ENCODE measurements around the gene JAKMIP1.

Gene JAKMIP1

DNA sequence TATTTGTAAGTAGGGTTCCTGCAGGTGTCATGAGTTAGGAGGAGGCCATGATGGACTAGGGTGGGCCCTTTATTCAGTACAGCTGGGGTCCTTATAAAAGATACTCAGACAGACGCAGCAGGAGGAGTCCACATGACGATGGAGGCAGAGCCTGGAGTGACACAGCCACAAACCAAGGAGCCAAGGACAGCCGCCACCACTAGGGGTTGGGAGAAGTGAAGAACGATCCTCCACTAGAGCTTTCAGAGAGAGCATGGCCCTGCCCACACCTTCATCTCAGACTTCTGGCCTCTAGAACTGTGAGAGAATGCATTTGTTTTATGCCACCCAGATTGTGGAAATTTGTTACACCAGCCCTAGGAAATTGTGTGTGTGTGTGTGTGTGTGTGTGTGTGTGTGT lies 31.1 kb downstream of the JAKMIP1 start:
- H3K36me3 Mint-ChIP-seq, result peaks cover 2% of the 10 kb centered on the region
- ATAC-seq (ENCODE audit: low read depth) (no peak), DNase-seq (ENCODE audit: low spot score in 2 of 2) (no peak)
- H3K4me1 Mint-ChIP-seq, result peaks cover 5% of the 10 kb centered on the region
- no peak overlapping the region for H3K27ac Mint-ChIP-seq
- H3K4me3 Mint-ChIP-seq, result no peak overlapping the region
- peaks cover 16% of the 10 kb centered on the region for H3K9me3 Mint-ChIP-seq
- H3K27me3 Mint-ChIP-seq, result no peaks in the 10 kb centered on the region

DNA sequence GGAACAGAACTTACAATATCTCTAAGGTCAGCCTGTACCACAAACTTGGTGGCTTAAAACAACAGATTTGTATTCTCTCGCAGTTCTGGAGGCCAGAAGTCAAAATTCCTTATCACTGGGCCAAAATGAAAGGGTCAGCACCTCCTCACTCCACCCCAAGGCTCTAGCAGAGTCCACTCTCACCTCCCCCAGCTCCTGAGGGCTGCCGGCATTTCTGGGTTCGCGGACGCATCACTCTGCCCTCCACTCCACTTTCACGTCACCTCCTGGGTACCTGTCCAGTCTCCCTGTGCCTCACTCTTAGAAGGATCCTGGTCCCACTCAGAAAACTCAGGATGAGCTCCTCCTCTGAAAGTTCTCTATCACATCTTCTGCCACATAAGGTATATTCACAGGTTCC lies 34.6 kb downstream of the JAKMIP1 start:
- Mint-ChIP-seq H3K4me1 (no peaks in the 10 kb centered on the region), H3K36me3 (peaks cover 2% of the 10 kb centered on the region)

DNA sequence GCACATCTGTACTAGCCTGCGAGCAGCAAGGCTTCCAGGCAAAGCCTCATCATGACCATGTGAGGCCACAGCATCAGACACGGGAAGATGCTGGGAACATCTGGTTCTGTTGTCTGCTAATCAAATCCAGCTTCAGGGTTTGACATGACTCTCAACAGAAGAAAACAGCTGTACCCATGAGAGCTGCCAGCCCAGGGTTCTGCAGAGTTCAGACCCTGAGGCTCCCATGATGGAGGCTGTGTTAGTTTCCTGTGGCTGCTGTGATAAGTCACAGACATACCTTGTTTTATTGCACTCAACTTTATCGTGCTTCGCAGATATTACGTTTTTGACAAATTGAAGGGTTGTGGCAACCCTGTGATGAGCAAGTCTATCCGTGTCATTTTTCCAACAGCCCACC lies 37.5 kb downstream of the JAKMIP1 start:
- Mint-ChIP-seq H3K36me3 (peaks cover 2% of the 10 kb centered on the region), H3K4me1 (no peaks in the 10 kb centered on the region), H3K4me3 (no peak overlapping the region), H3K27me3 (no peaks in the 10 kb centered on the region), H3K27ac (no peak overlapping the region), H3K9me3 (peaks cover 2% of the 10 kb centered on the region)
- ATAC-seq (ENCODE audit: low read depth) (no peak), DNase-seq (ENCODE audit: low spot score in 2 of 2) (no peak)

More for the DNA sequence above, 34.6 kb downstream of the JAKMIP1 start:
- ATAC-seq (ENCODE audit: low read depth) (no peak), DNase-seq (ENCODE audit: low spot score in 2 of 2) (no peak)
- Mint-ChIP-seq H3K27me3 (no peaks in the 10 kb centered on the region), H3K9me3 (peaks cover 11% of the 10 kb centered on the region), H3K27ac (no peak overlapping the region), H3K4me3 (no peak overlapping the region)

- no peaks in the 10 kb centered on the region for H3K4me1 Mint-ChIP-seq
- peaks cover 2% of the 10 kb centered on the region for H3K36me3 Mint-ChIP-seq
- H3K9me3 Mint-ChIP-seq, result peaks cover 2% of the 10 kb centered on the region
- no peak for ATAC-seq (ENCODE audit: low read depth)
- DNase-seq (ENCODE audit: low spot score in 2 of 2), result no peak
- no peak overlapping the region for H3K27ac Mint-ChIP-seq
- no peaks in the 10 kb centered on the region for H3K27me3 Mint-ChIP-seq
- H3K4me3 Mint-ChIP-seq, result no peak overlapping the region
These were observed 38.4 kb downstream of the JAKMIP1 start for GRCh38 chr4:6161921-6162464.

- Mint-ChIP-seq H3K4me1 (no peaks in the 10 kb centered on the region), H3K9me3 (peaks cover 2% of the 10 kb centered on the region), H3K27me3 (no peaks in the 10 kb centered on the region), H3K36me3 (peaks cover 2% of the 10 kb centered on the region), H3K4me3 (no peak overlapping the region), H3K27ac (no peak overlapping the region)
- DNase-seq (ENCODE audit: low spot score in 2 of 2) (no peak), ATAC-seq (ENCODE audit: low read depth) (no peak)
These were observed 39.8 kb downstream of the JAKMIP1 start for GRCh38 chr4:6160536-6160935.

DNA sequence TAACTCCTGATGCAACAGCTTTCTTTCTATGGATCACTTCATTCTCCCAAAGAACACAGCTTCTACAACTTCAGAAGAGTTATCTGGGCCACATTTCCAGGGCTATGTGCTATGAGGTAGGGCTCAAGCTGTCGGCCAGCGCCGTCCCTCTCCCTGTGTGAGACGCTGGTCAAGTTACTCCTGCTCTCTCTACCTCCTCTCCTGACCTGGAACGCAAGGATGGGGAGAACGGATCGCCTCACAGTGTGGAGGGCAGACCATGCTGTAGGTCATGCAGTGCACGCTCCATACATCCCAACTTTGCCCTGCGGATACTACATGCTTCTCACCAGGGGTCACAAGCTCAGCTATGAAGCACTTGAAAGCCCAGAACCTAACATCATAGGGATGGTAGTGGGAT lies 42.4 kb downstream of the JAKMIP1 start:
- H3K36me3 Mint-ChIP-seq, result no peaks in the 10 kb centered on the region
- ATAC-seq (ENCODE audit: low read depth) (no peak), DNase-seq (ENCODE audit: low spot score in 2 of 2) (no peak)
- H3K9me3 Mint-ChIP-seq, result no peaks in the 10 kb centered on the region
- H3K27ac Mint-ChIP-seq, result no peak overlapping the region
- H3K4me3 Mint-ChIP-seq, result no peak overlapping the region
- H3K27me3 Mint-ChIP-seq, result no peaks in the 10 kb centered on the region
- no peaks in the 10 kb centered on the region for H3K4me1 Mint-ChIP-seq

- no peak overlapping the region for H3K4me3 Mint-ChIP-seq
- H3K27ac Mint-ChIP-seq, result no peak overlapping the region
- DNase-seq (ENCODE audit: low spot score in 2 of 2), result no peak
- H3K4me1 Mint-ChIP-seq, result no peaks in the 10 kb centered on the region
- no peaks in the 10 kb centered on the region for H3K9me3 Mint-ChIP-seq
- H3K27me3 Mint-ChIP-seq, result no peaks in the 10 kb centered on the region
- ATAC-seq (ENCODE audit: low read depth), result no peak
- no peaks in the 10 kb centered on the region for H3K36me3 Mint-ChIP-seq
These were observed 44.2 kb downstream of the JAKMIP1 start for GRCh38 chr4:6155996-6156750.

GRCh38 chr4:6154875-6155274 lies 45.5 kb downstream of the JAKMIP1 start:
- ATAC-seq (ENCODE audit: low read depth) (no peak), DNase-seq (ENCODE audit: low spot score in 2 of 2) (no peak)
- no peak overlapping the region for H3K27ac Mint-ChIP-seq
- H3K4me1 Mint-ChIP-seq, result no peaks in the 10 kb centered on the region
- H3K4me3 Mint-ChIP-seq, result no peak overlapping the region
- no peaks in the 10 kb centered on the region for H3K36me3 Mint-ChIP-seq
- H3K9me3 Mint-ChIP-seq, result no peaks in the 10 kb centered on the region
- H3K27me3 Mint-ChIP-seq, result no peaks in the 10 kb centered on the region

DNA sequence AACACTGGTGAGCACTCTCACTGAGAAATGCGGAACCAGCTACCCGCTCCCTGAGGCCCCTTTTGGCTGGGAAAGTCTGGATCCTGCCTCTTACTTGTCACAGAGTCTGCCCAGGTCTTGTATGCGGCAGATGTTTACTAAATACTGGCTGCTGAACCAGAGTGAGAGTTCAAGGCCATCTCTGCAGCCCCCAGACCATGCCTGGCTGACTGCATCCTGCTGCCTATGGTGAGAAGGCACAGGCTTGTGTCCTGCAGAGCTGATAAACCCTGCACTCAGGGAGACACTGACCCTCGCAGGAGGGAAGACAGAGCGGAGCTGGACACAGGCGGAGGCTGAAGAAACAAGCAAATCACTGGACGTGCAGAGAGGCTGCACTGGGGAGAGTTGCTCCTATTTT lies 46.5 kb downstream of the JAKMIP1 start:
- ATAC-seq (ENCODE audit: low read depth) (no peak), DNase-seq (ENCODE audit: low spot score in 2 of 2) (no peak)
- H3K4me1 Mint-ChIP-seq, result no peaks in the 10 kb centered on the region
- H3K27ac Mint-ChIP-seq, result no peak overlapping the region
- H3K4me3 Mint-ChIP-seq, result no peak overlapping the region
- H3K36me3 Mint-ChIP-seq, result no peaks in the 10 kb centered on the region
- H3K27me3 Mint-ChIP-seq, result no peaks in the 10 kb centered on the region
- no peaks in the 10 kb centered on the region for H3K9me3 Mint-ChIP-seq

DNA sequence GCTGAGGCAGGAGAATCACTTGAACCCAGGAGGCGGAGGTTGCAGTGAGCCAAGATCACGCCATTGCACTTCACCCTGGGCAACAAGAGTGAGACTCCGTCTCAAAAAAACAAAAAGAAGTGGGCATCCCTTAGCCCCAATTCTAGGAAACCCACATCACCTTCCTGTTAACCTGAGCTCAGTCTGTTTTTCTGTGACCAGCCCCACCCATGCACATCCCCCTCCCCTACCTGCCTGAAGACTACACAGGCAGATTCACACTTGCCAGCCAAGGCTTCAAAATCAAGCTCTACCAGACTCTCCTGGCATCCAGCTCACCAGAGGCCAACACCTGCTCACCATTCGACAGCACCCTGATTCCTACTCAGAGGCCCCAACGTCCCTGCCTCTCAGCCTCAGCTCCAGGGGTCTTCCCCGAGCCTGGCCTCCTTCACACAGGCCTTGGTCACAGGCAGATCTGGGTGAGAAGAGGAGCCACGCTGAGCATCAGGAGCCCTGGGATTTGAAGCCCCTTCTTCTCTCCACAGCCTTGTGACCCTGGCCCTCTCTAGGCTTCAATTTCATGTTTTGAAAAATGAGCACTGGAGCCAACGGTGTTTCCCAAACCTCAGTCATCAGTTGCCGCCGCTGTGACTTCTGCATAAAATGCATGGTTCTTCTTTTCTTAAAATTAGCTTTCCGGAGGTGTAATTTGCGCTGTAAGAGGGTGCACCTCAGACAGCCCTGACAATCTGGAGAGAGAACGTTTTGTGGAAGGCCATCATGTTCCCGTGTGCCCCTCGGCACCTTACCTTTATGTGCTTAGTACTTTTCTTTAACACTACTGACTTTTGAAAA lies 47.3 kb downstream of the JAKMIP1 start:
- no peaks in the 10 kb centered on the region for H3K36me3 Mint-ChIP-seq
- H3K4me3 Mint-ChIP-seq, result no peak overlapping the region
- no peaks in the 10 kb centered on the region for H3K27me3 Mint-ChIP-seq
- H3K9me3 Mint-ChIP-seq, result no peaks in the 10 kb centered on the region
- DNase-seq (ENCODE audit: low spot score in 2 of 2) (no peak), ATAC-seq (ENCODE audit: low read depth) (no peak)
- H3K4me1 Mint-ChIP-seq, result no peaks in the 10 kb centered on the region
- no peak overlapping the region for H3K27ac Mint-ChIP-seq

GRCh38 chr4:6150046-6150735 lies 50.2 kb downstream of the JAKMIP1 start:
- Mint-ChIP-seq H3K4me1 (no peaks in the 10 kb centered on the region), H3K4me3 (no peak overlapping the region), H3K36me3 (no peaks in the 10 kb centered on the region), H3K27me3 (no peaks in the 10 kb centered on the region), H3K27ac (no peak overlapping the region), H3K9me3 (peaks cover 3% of the 10 kb centered on the region)
- DNase-seq (ENCODE audit: low spot score in 2 of 2), result no peak
- no peak for ATAC-seq (ENCODE audit: low read depth)

DNA sequence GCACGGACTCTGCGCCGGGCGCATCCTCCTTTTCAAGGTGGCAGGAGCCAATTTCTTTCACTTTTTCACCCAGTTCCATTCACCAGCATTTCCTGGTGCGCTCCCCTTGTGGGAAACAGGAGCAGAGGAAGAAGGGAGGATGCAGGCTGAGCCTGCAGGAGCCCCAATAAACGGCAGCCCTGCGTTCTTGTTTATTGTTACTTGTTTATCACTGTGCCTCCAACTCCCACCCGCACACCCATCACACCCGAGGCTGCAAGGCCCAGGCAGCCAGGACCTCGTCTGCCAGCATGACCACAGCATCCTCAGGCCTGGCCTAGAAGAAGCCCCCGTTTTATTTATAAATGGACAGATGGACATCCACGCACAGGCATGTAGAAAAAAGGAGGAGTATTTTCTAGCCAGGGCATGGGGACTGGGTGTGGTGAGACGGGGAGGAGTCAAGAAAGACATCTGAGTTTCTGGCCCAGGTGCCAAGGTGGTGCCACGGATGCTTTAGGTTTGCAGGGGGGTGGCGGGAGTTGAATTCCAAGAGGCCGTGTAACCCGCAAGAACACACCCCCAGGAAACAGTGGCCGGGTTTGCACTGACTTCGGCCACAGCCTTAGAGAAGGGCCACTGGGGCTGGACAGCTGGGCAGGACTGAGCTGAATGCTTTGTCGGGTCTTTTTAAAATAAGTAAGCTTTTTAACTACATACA lies 51.7 kb downstream of the JAKMIP1 start:
- H3K4me1 Mint-ChIP-seq, result no peaks in the 10 kb centered on the region
- peaks cover 5% of the 10 kb centered on the region for H3K9me3 Mint-ChIP-seq
- ATAC-seq (ENCODE audit: low read depth) (no peak), DNase-seq (ENCODE audit: low spot score in 2 of 2) (no peak)
- H3K36me3 Mint-ChIP-seq, result no peaks in the 10 kb centered on the region
- H3K4me3 Mint-ChIP-seq, result no peak overlapping the region
- H3K27ac Mint-ChIP-seq, result no peak overlapping the region
- no peaks in the 10 kb centered on the region for H3K27me3 Mint-ChIP-seq

DNA sequence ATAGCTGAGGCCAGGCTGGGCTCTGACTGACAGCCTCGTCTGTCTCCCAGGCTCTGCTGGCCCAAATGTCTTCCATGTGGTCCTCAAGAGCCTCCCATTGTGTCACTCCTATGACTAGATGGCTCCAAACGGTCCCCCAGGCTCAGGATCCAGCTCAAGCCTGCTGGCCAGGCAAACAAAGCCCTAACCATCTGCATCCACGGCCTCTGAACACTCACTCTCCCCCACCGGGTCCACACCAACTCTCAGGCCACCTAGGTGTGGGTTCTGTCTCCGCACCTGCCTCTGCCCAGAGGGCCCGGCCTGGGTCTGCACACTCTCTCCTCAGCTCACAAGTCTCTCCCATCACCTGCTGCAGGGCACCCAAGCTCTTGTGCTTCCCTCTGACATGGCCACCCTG lies 52.9 kb downstream of the JAKMIP1 start:
- no peak for ATAC-seq (ENCODE audit: low read depth)
- H3K27ac Mint-ChIP-seq, result no peak overlapping the region
- no peaks in the 10 kb centered on the region for H3K4me1 Mint-ChIP-seq
- H3K4me3 Mint-ChIP-seq, result no peak overlapping the region
- no peaks in the 10 kb centered on the region for H3K36me3 Mint-ChIP-seq
- no peaks in the 10 kb centered on the region for H3K27me3 Mint-ChIP-seq
- peaks cover 5% of the 10 kb centered on the region for H3K9me3 Mint-ChIP-seq
- DNase-seq (ENCODE audit: low spot score in 2 of 2), result no peak

Measured in memory B cell (primary cell).